GM19467 (cell line): ENCODE data around the gene LGALS1.

Experiments used
- ATAC-seq: cut with Tn5 transposase; IDR thresholded peaks from one replicate; pipeline ENCODE4 v1.9.1; 2021; ENCODE audit warnings: mild to moderate bottlenecking, moderate library complexity; ENCODE audit not compliant: unreplicated experiment

The LGALS1 gene

GRCh38 chr22:37674951-37675929 is at the start of gene LGALS1:
LGALS1 (plus strand) TSS chr22:37675636; CDS start chr22:37675703, 67 bp downstream.
- ATAC-seq: no peak

GRCh38 chr22:37625737-37626136 is 49.7 kb upstream of the LGALS1 start:
- no peak for ATAC-seq

- ATAC-seq: no peak
Measured at GRCh38 chr22:37626144-37626543, 49.3 kb upstream of the LGALS1 start.

GRCh38 chr22:37626556-37627075 is 48.8 kb upstream of the LGALS1 start:
- ATAC-seq: no peak

- no peak for ATAC-seq
Measured at GRCh38 chr22:37627121-37627520, 48.3 kb upstream of the LGALS1 start.

GRCh38 chr22:37627545-37627944 is 47.9 kb upstream of the LGALS1 start:
- no peak for ATAC-seq

- ATAC-seq: no peak
Measured at GRCh38 chr22:37628830-37629229, 46.6 kb upstream of the LGALS1 start.

- ATAC-seq: no peak
Measured at GRCh38 chr22:37629928-37630327, 45.5 kb upstream of the LGALS1 start.

GRCh38 chr22:37630839-37631435 is 44.5 kb upstream of the LGALS1 start:
- ATAC-seq: no peak

- no peak for ATAC-seq
Measured at GRCh38 chr22:37631448-37632173, 43.8 kb upstream of the LGALS1 start.

GRCh38 chr22:37632174-37633088 is 43.0 kb upstream of the LGALS1 start:
- ATAC-seq: peak; percentile 12

- peak; percentile 54 for ATAC-seq
Measured at GRCh38 chr22:37633089-37633624, 42.3 kb upstream of the LGALS1 start.

- ATAC-seq: peak; percentile 46
Measured at GRCh38 chr22:37633625-37634416, 41.6 kb upstream of the LGALS1 start.

- no peak for ATAC-seq
Measured at GRCh38 chr22:37634417-37634924, 41.0 kb upstream of the LGALS1 start.

GRCh38 chr22:37635157-37635556 is 40.3 kb upstream of the LGALS1 start:
- no peak for ATAC-seq

GRCh38 chr22:37636186-37636948 is 39.1 kb upstream of the LGALS1 start:
- no peak for ATAC-seq

- ATAC-seq: no peak
Measured at GRCh38 chr22:37636949-37637273, 38.5 kb upstream of the LGALS1 start.

GRCh38 chr22:37638391-37639069 is 36.9 kb upstream of the LGALS1 start:
- ATAC-seq: no peak
